Esophagus squamous epithelium (tissue), 4 donors: Measurements from ENCODE around the gene VCX3B.
"Not testable (repeated sequence)": the region's sequence is repeated elsewhere in the genome, so short reads cannot be mapped to it uniquely, and the experiment has no call there.

Source experiments
- POLR2A ChIP-seq, 4 donors: fragments of 450-650 bp; IDR thresholded peaks; one replicate each; pipeline ENCODE4 v1.6.1; 2017; ENCODE audit warnings: antibody characterized with exemption in 4 of 4, mild to moderate bottlenecking in 4 of 4, moderate library complexity in 3 of 4
- TF ChIP-seq, protein P1 (sequence below), 6 experiments: fragments of 450-650 bp in 4 of 6; fragments of 200-600 bp in 2 of 6; sonication (generic) in 2 of 6; IDR thresholded peaks; one replicate each; pipeline ENCODE4 v1.5.1; 2016 to 2019; ENCODE audit warnings: antibody characterized with exemption in 6 of 6, mild to moderate bottlenecking in 4 of 6, moderate library complexity in 4 of 6

DNA sequence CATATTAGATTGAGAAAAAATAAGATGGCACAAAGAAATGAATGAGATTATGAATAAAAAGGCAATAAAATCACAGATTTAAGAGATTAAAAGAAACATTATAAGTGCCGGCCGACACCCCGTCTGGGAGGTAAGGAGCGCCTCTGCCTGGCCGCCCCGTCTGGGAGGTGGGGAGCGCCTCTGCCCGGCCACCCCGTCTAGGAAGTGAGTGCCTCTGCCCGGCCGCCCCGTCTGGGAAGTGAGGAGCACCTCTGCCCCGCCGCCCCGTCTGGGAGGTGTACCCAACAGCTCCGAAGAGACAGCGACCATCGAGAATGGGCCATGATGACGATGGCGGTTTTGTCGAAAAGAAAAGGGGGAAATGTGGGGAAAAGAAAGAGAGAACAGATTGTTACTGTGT is 37.5 kb downstream of the VCX3B start:
- TF ChIP-seq, protein P1, sequence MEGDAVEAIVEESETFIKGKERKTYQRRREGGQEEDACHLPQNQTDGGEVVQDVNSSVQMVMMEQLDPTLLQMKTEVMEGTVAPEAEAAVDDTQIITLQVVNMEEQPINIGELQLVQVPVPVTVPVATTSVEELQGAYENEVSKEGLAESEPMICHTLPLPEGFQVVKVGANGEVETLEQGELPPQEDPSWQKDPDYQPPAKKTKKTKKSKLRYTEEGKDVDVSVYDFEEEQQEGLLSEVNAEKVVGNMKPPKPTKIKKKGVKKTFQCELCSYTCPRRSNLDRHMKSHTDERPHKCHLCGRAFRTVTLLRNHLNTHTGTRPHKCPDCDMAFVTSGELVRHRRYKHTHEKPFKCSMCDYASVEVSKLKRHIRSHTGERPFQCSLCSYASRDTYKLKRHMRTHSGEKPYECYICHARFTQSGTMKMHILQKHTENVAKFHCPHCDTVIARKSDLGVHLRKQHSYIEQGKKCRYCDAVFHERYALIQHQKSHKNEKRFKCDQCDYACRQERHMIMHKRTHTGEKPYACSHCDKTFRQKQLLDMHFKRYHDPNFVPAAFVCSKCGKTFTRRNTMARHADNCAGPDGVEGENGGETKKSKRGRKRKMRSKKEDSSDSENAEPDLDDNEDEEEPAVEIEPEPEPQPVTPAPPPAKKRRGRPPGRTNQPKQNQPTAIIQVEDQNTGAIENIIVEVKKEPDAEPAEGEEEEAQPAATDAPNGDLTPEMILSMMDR (IDR thresholded peaks at IDR 0.05) = not testable (repeated sequence)
- TF ChIP-seq POLR2A (IDR thresholded peaks at IDR 0.05) = not testable (repeated sequence)
